CD4-positive, alpha-beta T cell treated with Interleukin-6 for 4 hours (primary cell): ENCODE results near the gene RIPOR2.

Experiments used
- DNase-seq: peaks from one replicate; pipeline ENCODE4 v3.0.0-alpha.2; 2020; ENCODE audit warnings: mixed read lengths

Gene RIPOR2

DNA sequence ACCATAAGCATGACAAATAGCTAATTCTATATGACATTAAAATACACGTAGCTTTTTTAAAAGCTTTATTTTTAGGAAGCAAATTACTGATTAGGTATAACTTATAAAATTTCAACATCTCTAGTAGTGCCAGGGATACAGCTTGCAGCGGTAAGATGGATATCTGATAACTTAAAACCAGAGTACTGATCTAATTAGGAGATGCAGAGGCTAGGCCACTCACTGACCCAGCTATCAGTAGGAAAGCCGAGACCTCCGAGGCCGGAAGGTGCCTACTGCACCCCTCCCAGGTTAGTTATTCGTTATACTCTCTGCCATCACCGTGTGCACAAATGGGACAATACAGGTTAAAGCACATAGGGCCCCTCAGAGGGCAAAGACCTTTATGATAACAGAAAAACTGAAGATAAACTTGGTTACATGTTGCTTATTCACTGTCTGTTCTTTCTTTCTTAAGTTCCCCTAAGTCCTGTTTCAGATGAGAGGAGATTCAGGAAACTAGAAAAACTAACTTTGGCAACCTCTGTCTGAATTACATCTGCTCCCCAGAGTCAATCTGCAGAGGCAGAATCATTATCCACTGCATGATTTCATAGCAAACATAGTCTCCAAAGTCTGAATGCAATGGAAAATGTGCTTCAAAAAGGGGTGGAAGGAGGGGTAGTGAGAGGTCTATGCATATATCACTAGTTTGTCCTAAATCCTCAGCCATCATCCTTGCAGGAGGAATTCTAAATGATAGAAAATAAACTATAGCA is 60.8 kb downstream of the RIPOR2 start:
- no peak for DNase-seq

- DNase-seq = no peak
Measured at GRCh38 chr6:24874128-24874527, 61.6 kb downstream of the RIPOR2 start.

DNA sequence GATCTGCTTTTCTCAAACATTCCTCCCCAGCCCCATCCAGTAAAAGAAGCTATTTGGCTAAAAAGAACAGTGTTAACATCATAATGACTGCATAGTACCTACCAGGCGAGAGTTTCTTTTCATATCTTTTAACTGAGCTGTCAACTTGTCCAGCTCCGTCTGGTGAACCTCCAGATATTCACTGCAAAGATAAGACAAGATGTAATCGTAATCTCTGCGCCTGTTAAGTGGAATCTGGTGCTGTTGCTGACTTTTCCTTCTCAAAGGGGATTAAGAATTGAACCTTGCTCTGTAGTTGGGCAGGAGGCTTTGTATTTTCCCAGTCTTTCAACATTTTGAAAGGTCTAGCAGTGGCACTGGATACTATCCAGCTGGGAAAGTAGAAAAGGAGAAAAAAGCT is 63.0 kb downstream of the RIPOR2 start:
- no peak for DNase-seq

GRCh38 chr6:24868765-24869164 is 67.0 kb downstream of the RIPOR2 start:
- DNase-seq = no peak

DNA sequence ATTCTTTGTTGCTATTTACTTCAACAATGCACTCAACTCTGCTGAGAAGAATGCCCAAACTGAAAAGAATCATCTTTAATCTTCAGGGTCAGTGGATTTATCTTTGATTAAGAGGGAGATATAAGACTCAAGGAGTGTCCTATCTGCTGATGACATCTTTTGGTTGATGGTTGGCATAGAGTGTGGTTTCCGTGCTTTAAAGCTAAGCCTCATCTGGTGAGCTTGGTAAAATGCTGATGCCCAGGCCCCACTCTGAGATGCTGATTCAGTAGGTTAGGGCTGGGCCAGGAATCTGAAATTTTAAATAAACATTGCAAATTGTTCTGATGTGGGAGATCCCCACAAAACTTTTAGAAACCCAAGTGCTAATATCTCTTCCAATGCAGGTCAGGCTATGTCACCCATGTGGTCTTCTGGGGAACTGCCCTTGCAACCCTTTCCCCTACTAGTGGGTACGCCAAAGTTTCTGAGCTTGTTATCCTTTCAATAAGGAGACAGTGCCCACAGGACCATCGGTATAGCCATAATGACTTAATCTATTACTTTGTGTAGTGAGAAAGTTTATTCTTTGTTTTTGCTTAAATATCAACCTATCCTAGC is 68.6 kb downstream of the RIPOR2 start:
- DNase-seq = peak; percentile 38

GRCh38 chr6:24865161-24865560 is 70.6 kb downstream of the RIPOR2 start:
- peak; percentile 40 for DNase-seq

DNA sequence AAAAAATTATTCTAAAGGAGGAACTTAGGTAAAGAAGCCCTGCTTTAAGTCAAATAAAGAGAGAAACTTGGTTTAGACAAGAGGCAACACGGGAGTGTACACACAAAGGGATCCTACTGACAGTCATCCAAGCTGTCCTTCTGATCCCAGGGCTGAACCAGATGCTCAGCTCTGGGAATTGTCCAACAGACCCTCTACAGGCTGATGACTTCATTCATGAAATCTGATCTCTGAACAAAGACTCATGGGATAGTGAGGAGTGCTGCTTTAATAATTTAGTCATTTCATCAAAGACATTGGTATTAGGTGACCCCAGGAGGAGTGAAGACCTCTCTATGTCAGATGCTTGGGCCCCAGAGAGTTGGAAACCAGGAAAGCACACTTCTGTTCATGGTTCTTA is 71.4 kb downstream of the RIPOR2 start:
- no peak for DNase-seq

- no peak for DNase-seq
Measured at GRCh38 chr6:24861934-24862333, 73.8 kb downstream of the RIPOR2 start.

DNA sequence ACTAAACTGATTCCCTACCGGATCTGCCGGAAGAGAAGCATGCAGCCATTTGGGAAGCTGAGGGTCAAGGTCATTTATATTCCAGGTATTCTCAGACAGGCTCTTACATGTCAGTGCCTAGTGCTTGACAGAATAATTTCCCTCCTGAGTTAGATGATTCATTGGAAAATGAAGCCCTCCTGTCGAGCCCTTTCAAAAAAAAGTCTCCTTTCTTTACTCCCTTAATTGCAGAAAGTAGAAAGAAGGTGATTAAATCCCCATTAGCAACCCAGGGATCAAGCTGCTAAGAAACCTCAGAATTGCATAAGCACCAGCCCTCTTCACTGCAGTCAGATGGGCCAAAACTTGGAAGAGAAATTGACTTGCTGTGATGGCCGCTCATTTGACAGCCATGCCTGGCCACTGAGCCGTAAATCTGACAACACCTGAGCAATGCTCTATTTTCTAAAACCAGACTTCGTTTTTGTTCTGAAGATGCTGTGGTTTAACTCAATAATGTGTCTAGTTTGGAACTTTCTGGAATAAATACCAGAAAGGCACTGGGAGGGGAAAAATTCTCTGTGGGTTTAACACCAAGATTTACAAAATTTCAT is 76.1 kb downstream of the RIPOR2 start:
- no peak for DNase-seq

GRCh38 chr6:24859132-24859531 is 76.6 kb downstream of the RIPOR2 start:
- peak; percentile 52 for DNase-seq

- DNase-seq = peak; percentile 55
Measured at GRCh38 chr6:24858177-24858653, 77.5 kb downstream of the RIPOR2 start.

- DNase-seq = peak; percentile 30
Measured at GRCh38 chr6:24856901-24857670, 78.7 kb downstream of the RIPOR2 start.

- no peak for DNase-seq
Measured at GRCh38 chr6:24856246-24856599, 79.5 kb downstream of the RIPOR2 start.

- peak; percentile 77 for DNase-seq
Measured at GRCh38 chr6:24855395-24856245, 80.1 kb downstream of the RIPOR2 start.

- no peak for DNase-seq
Measured at GRCh38 chr6:24854077-24854666, 81.6 kb downstream of the RIPOR2 start.

DNA sequence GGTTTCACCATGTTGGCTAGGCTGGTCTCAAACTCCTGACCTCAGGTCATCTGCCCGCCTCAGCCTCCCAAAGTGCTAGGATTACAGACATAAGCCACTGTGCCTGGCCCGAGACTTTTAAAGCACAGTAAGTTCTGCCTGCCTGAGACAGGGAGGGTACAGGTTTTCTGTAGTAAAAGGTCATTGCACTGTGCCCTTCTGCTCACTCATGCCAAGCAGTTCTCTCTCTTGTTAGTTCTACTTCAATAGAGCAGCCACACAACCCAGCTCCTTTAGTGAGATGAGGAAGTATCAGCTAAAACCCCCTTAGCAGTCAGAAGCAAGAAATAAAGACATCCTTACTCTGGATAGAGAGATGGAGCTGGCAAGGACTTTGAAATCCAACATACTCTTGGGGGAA is 84.7 kb downstream of the RIPOR2 start:
- DNase-seq = no peak

DNA sequence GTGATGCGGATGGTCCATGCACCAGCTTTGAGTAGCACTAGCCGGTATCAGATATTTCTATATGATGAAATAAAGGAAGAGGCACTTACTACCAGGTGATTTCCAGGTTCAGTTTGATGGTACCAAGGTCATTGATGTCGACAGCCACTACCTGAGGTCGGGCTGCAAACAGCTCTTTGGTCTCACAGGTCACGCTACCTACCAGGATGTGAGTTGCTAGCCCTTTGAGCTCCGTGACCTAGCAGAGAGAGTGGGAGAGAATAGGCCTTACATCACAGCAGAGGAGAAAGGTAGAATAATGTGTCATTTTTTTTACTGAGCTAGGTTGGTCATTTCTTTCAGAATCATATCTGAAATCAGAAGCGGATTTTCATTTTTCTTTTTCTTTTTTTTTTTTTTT is 86.0 kb downstream of the RIPOR2 start:
- no peak for DNase-seq

- no peak for DNase-seq
Measured at GRCh38 chr6:24848461-24848860, 87.3 kb downstream of the RIPOR2 start.

- DNase-seq = no peak
Measured at GRCh38 chr6:24847402-24847801, 88.4 kb downstream of the RIPOR2 start.

DNA sequence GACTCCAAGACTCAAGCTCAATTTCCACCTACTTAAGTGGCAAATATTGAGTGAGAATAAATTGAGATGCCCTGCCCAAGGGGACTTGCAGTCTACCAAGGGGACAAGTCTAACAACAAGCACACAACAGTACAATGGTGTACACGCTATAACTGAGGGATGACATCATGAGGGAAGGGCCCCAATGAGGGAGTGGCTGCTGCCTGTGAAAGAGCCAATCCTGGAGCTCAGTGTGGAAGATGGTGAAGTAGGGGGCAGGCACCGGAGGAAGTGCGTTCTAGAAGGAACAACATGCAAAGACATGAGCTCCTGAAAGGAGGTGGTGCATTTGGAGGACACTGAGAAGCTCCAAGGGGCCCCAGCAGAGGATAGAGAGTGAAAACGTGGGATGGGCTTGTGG is 90.2 kb downstream of the RIPOR2 start:
- DNase-seq = no peak

- no peak for DNase-seq
Measured at GRCh38 chr6:24844903-24845302, 90.9 kb downstream of the RIPOR2 start.

- DNase-seq = no peak
Measured at GRCh38 chr6:24844061-24844460, 91.7 kb downstream of the RIPOR2 start.
